H9 (cell line): ENCODE results near the gene ADARB2. TPM values are rescaled to one million over a fixed set of nuclear protein-coding genes. Genes with fewer than 3 reads are reported as not detected.

Source experiments
- DNase-seq: peaks from one replicate; pipeline ENCODE4 v3.0.0-alpha.2; 2017
- H2AFZ ChIP-seq: one replicate; pipeline ENCODE4 v1.6.1; 2013; ENCODE audit warnings: mild to moderate bottlenecking, low read length, control low read depth, moderate library complexity
- H2AK5ac ChIP-seq: 2 replicates; pipeline ENCODE4 v1.6.1; 2013; ENCODE audit warnings: low read length, control low read depth, mixed read lengths; ENCODE audit not compliant: insufficient read length
- H2BK120ac ChIP-seq: one replicate; pipeline ENCODE4 v1.6.1; 2013; ENCODE audit warnings: low read depth, mild to moderate bottlenecking, low read length, control low read depth, inconsistent platforms; ENCODE audit not compliant: poor library complexity, severe bottlenecking
- H2BK12ac ChIP-seq: 2 replicates; pipeline ENCODE4 v1.6.1; 2013; ENCODE audit warnings: low read length, control low read depth, mixed read lengths, low read depth; ENCODE audit not compliant: insufficient read length
- H2BK15ac ChIP-seq: 2 replicates; pipeline ENCODE4 v1.6.1; 2013; ENCODE audit warnings: low read depth, low read length, control low read depth
- H2BK20ac ChIP-seq: one replicate; pipeline ENCODE4 v1.6.1; 2013; ENCODE audit warnings: low read depth, mild to moderate bottlenecking, low read length, control low read depth, inconsistent platforms; ENCODE audit not compliant: poor library complexity, severe bottlenecking
- H2BK5ac ChIP-seq: 2 replicates; pipeline ENCODE4 v1.6.1; 2013; ENCODE audit warnings: low read length, control low read depth, mixed read lengths; ENCODE audit not compliant: insufficient read length
- H3K14ac ChIP-seq: 2 replicates; pipeline ENCODE4 v1.6.1; 2013; ENCODE audit warnings: low read length, control low read depth; ENCODE audit not compliant: insufficient read depth
- H3K18ac ChIP-seq: 2 replicates; pipeline ENCODE4 v1.6.1; 2013; ENCODE audit warnings: low read depth, mild to moderate bottlenecking, mixed read lengths, low read length, control low read depth; ENCODE audit not compliant: insufficient read length
- H3K23ac ChIP-seq: 2 replicates; pipeline ENCODE4 v1.6.1; 2013; ENCODE audit warnings: low read length, control low read depth, mixed read lengths, low read depth; ENCODE audit not compliant: insufficient read length
- H3K23me2 ChIP-seq: 2 replicates; pipeline ENCODE4 v1.6.1; 2013; ENCODE audit warnings: low read depth, mild to moderate bottlenecking, mixed read lengths, low read length, control low read depth; ENCODE audit not compliant: insufficient read length, poor library complexity, severe bottlenecking
- H3K27ac ChIP-seq: 2 replicates; pipeline ENCODE4 v1.5.1; 2013; ENCODE audit warnings: low read length, control low read depth, mixed read lengths, low read depth; ENCODE audit not compliant: insufficient read length
- H3K27me3 ChIP-seq: 2 replicates; pipeline ENCODE4 v1.6.1; 2013; ENCODE audit warnings: low read length, control low read depth, inconsistent platforms; ENCODE audit not compliant: insufficient read depth
- H3K4ac ChIP-seq: 2 replicates; pipeline ENCODE4 v1.6.1; 2013; ENCODE audit warnings: low read depth, mild to moderate bottlenecking, control low read depth, inconsistent platforms, low read length, moderate library complexity
- H3K4me1 ChIP-seq: 2 replicates; pipeline ENCODE4 v1.6.1; 2013; ENCODE audit warnings: low read length, control low read depth, inconsistent platforms; ENCODE audit not compliant: insufficient read depth
- H3K4me2 ChIP-seq: 2 replicates; pipeline ENCODE4 v1.6.1; 2013; ENCODE audit warnings: low read length, control low read depth, mixed read lengths; ENCODE audit not compliant: insufficient read length, insufficient read depth
- H3K56ac ChIP-seq: 2 replicates; pipeline ENCODE4 v1.6.1; 2013; ENCODE audit warnings: low read depth, mild to moderate bottlenecking, mixed read lengths, low read length, control low read depth; ENCODE audit not compliant: insufficient read length
- H3K79me1 ChIP-seq: 2 replicates; pipeline ENCODE4 v1.6.1; 2013; ENCODE audit warnings: low read depth, mild to moderate bottlenecking, moderate library complexity, low read length, control low read depth, inconsistent platforms; ENCODE audit not compliant: insufficient read depth, poor library complexity, severe bottlenecking
- H3K79me2 ChIP-seq: 2 replicates; pipeline ENCODE4 v1.6.1; 2013; ENCODE audit warnings: low read length, control low read depth, inconsistent platforms; ENCODE audit not compliant: insufficient read depth
- H3K9ac ChIP-seq: 2 replicates; pipeline ENCODE4 v1.6.1; 2013; ENCODE audit warnings: low read length, control low read depth, mixed read lengths; ENCODE audit not compliant: insufficient read length; ENCODE audit errors: extremely low read depth
- H3K9me3 ChIP-seq: one replicate; pipeline ENCODE4 v1.6.1; 2013; ENCODE audit warnings: low read depth, low read length, inconsistent platforms; ENCODE audit not compliant: control insufficient read depth
- H3T11ph ChIP-seq: one replicate; pipeline ENCODE4 v1.6.1; 2013; ENCODE audit warnings: mild to moderate bottlenecking, low read length, control low read depth, inconsistent platforms
- H4K20me1 ChIP-seq: one replicate; pipeline ENCODE4 v1.6.1; 2013; ENCODE audit not compliant: control insufficient read depth, insufficient read length, insufficient read depth
- H4K5ac ChIP-seq: 2 replicates; pipeline ENCODE4 v1.6.1; 2013; ENCODE audit warnings: low read depth, mild to moderate bottlenecking, mixed read lengths, low read length, control low read depth; ENCODE audit not compliant: insufficient read length
- H4K8ac ChIP-seq: replicated peaks from 2 replicates; pipeline ENCODE4 v1.6.1; 2013; ENCODE audit warnings: low read length, control low read depth, mixed read lengths, low read depth; ENCODE audit not compliant: insufficient read length
- H4K91ac ChIP-seq: 2 replicates; pipeline ENCODE4 v1.6.1; 2013; ENCODE audit warnings: low read depth, mild to moderate bottlenecking, moderate library complexity, mixed read lengths, low read length, control low read depth; ENCODE audit not compliant: insufficient read length
- H3K27ac Mint-ChIP-seq, 3 experiments: 2 replicates in 2 of 3; 3 replicates in 1 of 3; pipeline ENCODE4 v1.8.0; 2020 to 2021; ENCODE audit warnings: mixed read lengths in 3 of 3, mild to moderate bottlenecking in 1 of 3, moderate library complexity in 1 of 3
- H3K27me3 Mint-ChIP-seq: 2 replicates; pipeline ENCODE4 v1.8.0; 2021; ENCODE audit warnings: low read depth, mild to moderate bottlenecking, moderate library complexity, mixed read lengths
- H3K36me3 Mint-ChIP-seq, 3 experiments: 2 replicates in 2 of 3; 3 replicates in 1 of 3; pipeline ENCODE4 v1.8.0; 2020 to 2021; ENCODE audit warnings: low read depth in 3 of 3, mixed read lengths in 3 of 3; ENCODE audit not compliant: insufficient read depth in 1 of 3
- H3K4me1 Mint-ChIP-seq, 2 experiments: 2 replicates each; pipeline ENCODE4 v1.8.0; 2020; ENCODE audit warnings: mixed read lengths in 2 of 2
- H3K4me3 Mint-ChIP-seq, 2 experiments: 2 replicates in 1 of 2; 3 replicates in 1 of 2; pipeline ENCODE4 v1.8.0; 2020 to 2021; ENCODE audit warnings: mild to moderate bottlenecking in 2 of 2, mixed read lengths in 2 of 2, moderate library complexity in 1 of 2
- H3K9me3 Mint-ChIP-seq, 2 experiments: 2 replicates in 1 of 2; 3 replicates in 1 of 2; pipeline ENCODE4 v1.8.0; 2020; ENCODE audit warnings: mild to moderate bottlenecking in 2 of 2, mixed read lengths in 2 of 2, moderate library complexity in 1 of 2
- CTCF ChIP-seq: fragments of 200-600 bp; sonication (generic); conservative IDR thresholded peaks from 3 replicates; pipeline ENCODE4 v1.8.0; 2021; ENCODE audit warnings: antibody characterized with exemption, mild to moderate bottlenecking
- WGBS: extraction: QIAGEN DNeasy Blood & Tissue Kit; methylation state at CpG from one replicate; pipeline ENCODE4 v1.1.7; 2013; ENCODE audit warnings: missing lambda C conversion rate, low lambda C conversion rate, mixed read lengths; ENCODE audit not compliant: insufficient read length; ENCODE audit errors: extremely low coverage; 5-methylcytosine and 5-hydroxymethylcytosine counted together
- total RNA-seq: library from RNA; stranded (reverse); gene quantifications from 2 replicates; pipeline ENCODE4 v1.2.1, GENCODE V29; 2021

The ADARB2 gene
- total RNA-seq, 1 experiment from 2014 or later = 0.87 TPM

DNA sequence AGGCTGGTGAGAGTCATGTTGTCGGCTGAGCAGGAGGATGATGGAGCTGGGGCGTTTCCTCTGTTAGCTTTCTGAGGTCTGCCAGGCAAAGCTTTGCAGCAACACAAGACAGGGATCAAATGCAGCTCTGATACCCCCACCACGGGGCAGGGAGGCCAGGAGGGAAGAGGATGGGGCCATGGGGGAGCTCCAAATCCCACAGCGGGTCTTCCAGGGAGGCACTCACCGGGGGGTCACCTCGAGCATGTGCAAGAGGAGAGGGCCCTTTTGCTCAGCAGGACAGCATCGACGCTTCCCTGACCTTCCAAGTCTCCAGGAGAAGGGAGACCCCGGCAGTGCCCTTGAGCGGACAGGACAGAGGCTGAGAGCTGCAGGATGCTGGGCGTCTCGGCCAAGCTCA, 553.6 kb downstream of the ADARB2 start:
- no peaks in the 10 kb centered on the region for H3K4me1 ChIP-seq
- H3K23ac ChIP-seq = no peak overlapping the region
- Mint-ChIP-seq H3K4me3 (no peak overlapping the region; a peak in 1 of 5 replicates), H3K4me1 (peaks cover 6 to 28% of the 10 kb centered on the region in 2 experiments), H3K9me3 (no peaks in the 10 kb centered on the region), H3K27me3 (peaks cover 11% of the 10 kb centered on the region; the same call in 1 of the 2 replicates), H3K36me3 (no peaks in the 10 kb centered on the region), H3K27ac (peak overlapping the region in 2 of 3 experiments; percentile 29 to 62; a peak in 2 of 7 replicates)
- H3K9me3 ChIP-seq = no peaks in the 10 kb centered on the region
- no peak overlapping the region for H2AFZ ChIP-seq
- H3K9ac ChIP-seq = no peak overlapping the region
- no peak overlapping the region for H4K8ac ChIP-seq
- TF ChIP-seq CTCF = no peak
- H3K23me2 ChIP-seq = no peaks in the 10 kb centered on the region
- H3K18ac ChIP-seq = no peak overlapping the region
- no peak overlapping the region for H3K56ac ChIP-seq
- no peak overlapping the region for H3K4ac ChIP-seq
- no peak overlapping the region for H2BK120ac ChIP-seq
- H4K20me1 ChIP-seq = no peaks in the 10 kb centered on the region
- H2BK12ac ChIP-seq = no peak overlapping the region
- no CpG with 5 or more reads among the region's 12 CpGs for WGBS
- no peak overlapping the region for H3K27ac ChIP-seq
- no peak overlapping the region for H4K91ac ChIP-seq
- H3T11ph ChIP-seq = no peak overlapping the region
- no peak overlapping the region; the same call in 1 of the 2 replicates for H3K14ac ChIP-seq
- H3K27me3 ChIP-seq = no peaks in the 10 kb centered on the region
- DNase-seq = no peak
- H3K79me1 ChIP-seq = no peaks in the 10 kb centered on the region
- H2BK15ac ChIP-seq = no peak overlapping the region
- no peak overlapping the region for H4K5ac ChIP-seq
- H2BK5ac ChIP-seq = no peak overlapping the region
- no peak overlapping the region for H2AK5ac ChIP-seq
- no peak overlapping the region for H2BK20ac ChIP-seq
- H3K79me2 ChIP-seq = no peaks in the 10 kb centered on the region
- no peak overlapping the region for H3K4me2 ChIP-seq
